SKM-1 (cell line): Measurements from ENCODE around the gene GSTO1.
"Not testable (repeated sequence)": the region's sequence is repeated elsewhere in the genome, so short reads cannot be mapped to it uniquely, and the experiment has no call there.

Experiments
- DNase-seq: peaks from one replicate; lab custom pipeline; 2025; ENCODE audit not compliant: unreplicated experiment; lab: John Stamatoyannopoulos, UW

GSTO1 gene

GRCh38 chr10:104254493-104255310 lies at the start of gene GSTO1:
Gene GSTO1 (plus strand): TSS chr10:104254892. CDS start chr10:104254929, 37 bp downstream.
- DNase-seq, result peak; percentile 71

GRCh38 chr10:104208730-104209129 lies 46.0 kb upstream of the GSTO1 start:
- DNase-seq, result no peak

- peak; percentile 37 for DNase-seq
Observed at GRCh38 chr10:104209575-104210198, 45.0 kb upstream of the GSTO1 start.

- no peak for DNase-seq
Observed at GRCh38 chr10:104216631-104217030, 38.1 kb upstream of the GSTO1 start.

GRCh38 chr10:104218751-104219150 lies 35.9 kb upstream of the GSTO1 start:
- DNase-seq, result no peak

GRCh38 chr10:104220522-104220921 lies 34.2 kb upstream of the GSTO1 start:
- DNase-seq, result no peak

GRCh38 chr10:104223304-104223703 lies 31.4 kb upstream of the GSTO1 start:
- no peak for DNase-seq

GRCh38 chr10:104230490-104230889 lies 24.2 kb upstream of the GSTO1 start:
- DNase-seq, result no peak

GRCh38 chr10:104231784-104232612 lies 22.7 kb upstream of the GSTO1 start, which contains the start of gene CFAP43:
Gene CFAP43 (minus strand): TSS chr10:104232364. CDS start chr10:104232246, 118 bp downstream.
- peak; percentile 71 for DNase-seq

- no peak for DNase-seq
Observed at GRCh38 chr10:104232613-104233102, 22.0 kb upstream of the GSTO1 start.

GRCh38 chr10:104233817-104234216 lies 20.9 kb upstream of the GSTO1 start:
- no peak for DNase-seq

- DNase-seq, result no peak
Observed at GRCh38 chr10:104234934-104235333, 19.8 kb upstream of the GSTO1 start.

GRCh38 chr10:104235801-104236200 lies 18.9 kb upstream of the GSTO1 start:
- DNase-seq, result no peak

- DNase-seq, result no peak
Observed at GRCh38 chr10:104240078-104240477, 14.6 kb upstream of the GSTO1 start.

- DNase-seq, result no peak
Observed at GRCh38 chr10:104242545-104242944, 12.1 kb upstream of the GSTO1 start.

GRCh38 chr10:104243009-104243408 lies 11.7 kb upstream of the GSTO1 start:
- not testable (repeated sequence) for DNase-seq

- DNase-seq, result no peak
Observed at GRCh38 chr10:104243512-104243911, 11.2 kb upstream of the GSTO1 start.

- no peak for DNase-seq
Observed at GRCh38 chr10:104245066-104245632, 9.5 kb upstream of the GSTO1 start.

GRCh38 chr10:104246976-104247375 lies 7.7 kb upstream of the GSTO1 start:
- no peak for DNase-seq

GRCh38 chr10:104247513-104248146 lies 7.1 kb upstream of the GSTO1 start:
- DNase-seq, result no peak
